Measurements from ENCODE around the gene SKAP1.

- TF ChIP-seq EP300 (IDR thresholded peaks at IDR 0.05), result no peak
- TF ChIP-seq, protein P1, sequence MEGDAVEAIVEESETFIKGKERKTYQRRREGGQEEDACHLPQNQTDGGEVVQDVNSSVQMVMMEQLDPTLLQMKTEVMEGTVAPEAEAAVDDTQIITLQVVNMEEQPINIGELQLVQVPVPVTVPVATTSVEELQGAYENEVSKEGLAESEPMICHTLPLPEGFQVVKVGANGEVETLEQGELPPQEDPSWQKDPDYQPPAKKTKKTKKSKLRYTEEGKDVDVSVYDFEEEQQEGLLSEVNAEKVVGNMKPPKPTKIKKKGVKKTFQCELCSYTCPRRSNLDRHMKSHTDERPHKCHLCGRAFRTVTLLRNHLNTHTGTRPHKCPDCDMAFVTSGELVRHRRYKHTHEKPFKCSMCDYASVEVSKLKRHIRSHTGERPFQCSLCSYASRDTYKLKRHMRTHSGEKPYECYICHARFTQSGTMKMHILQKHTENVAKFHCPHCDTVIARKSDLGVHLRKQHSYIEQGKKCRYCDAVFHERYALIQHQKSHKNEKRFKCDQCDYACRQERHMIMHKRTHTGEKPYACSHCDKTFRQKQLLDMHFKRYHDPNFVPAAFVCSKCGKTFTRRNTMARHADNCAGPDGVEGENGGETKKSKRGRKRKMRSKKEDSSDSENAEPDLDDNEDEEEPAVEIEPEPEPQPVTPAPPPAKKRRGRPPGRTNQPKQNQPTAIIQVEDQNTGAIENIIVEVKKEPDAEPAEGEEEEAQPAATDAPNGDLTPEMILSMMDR (IDR thresholded peaks at IDR 0.05), result no peak
Observed at GRCh38 chr17:48413613-48414405, 16.2 kb downstream of the SKAP1 start.

All from esophagus muscularis mucosa (tissue), 3 donors.